GM23248 (cell line): ENCODE measurements around the gene DDX43. TPM values are rescaled to one million over a fixed set of nuclear protein-coding genes. Genes with fewer than 3 reads are reported as not detected.

Source experiments
- DNase-seq: peaks from one replicate; pipeline ENCODE4 v3.0.0-alpha.2; 2015
- H2AFZ ChIP-seq: fragments of 200-600 bp; sonication (generic); 2 replicates; pipeline ENCODE4 v1.6.1; 2016; ENCODE audit warnings: antibody characterized with exemption
- H3F3A ChIP-seq: fragments of 200-600 bp; sonication (generic); 2 replicates; pipeline ENCODE4 v1.6.1; 2016; ENCODE audit warnings: mild to moderate bottlenecking, antibody characterized with exemption, mixed run types; ENCODE audit not compliant: insufficient read depth
- H3K27ac ChIP-seq: fragments of 200-600 bp; sonication (generic); 2 replicates; pipeline ENCODE4 v1.5.1; 2016; ENCODE audit warnings: mild to moderate bottlenecking
- H3K27me3 ChIP-seq: fragments of 200-600 bp; sonication (generic); replicated peaks from 2 replicates; pipeline ENCODE4 v1.6.1; 2016; ENCODE audit warnings: mild to moderate bottlenecking; ENCODE audit not compliant: insufficient read depth
- H3K36me3 ChIP-seq: fragments of 200-600 bp; sonication (generic); 2 replicates; pipeline ENCODE4 v1.6.1; 2016; ENCODE audit warnings: low read depth, mild to moderate bottlenecking
- H3K4me1 ChIP-seq: fragments of 200-600 bp; sonication (generic); 2 replicates; pipeline ENCODE4 v1.6.1; 2016; ENCODE audit warnings: mild to moderate bottlenecking; ENCODE audit not compliant: insufficient read depth
- H3K4me2 ChIP-seq: fragments of 200-600 bp; sonication (generic); one replicate; pipeline ENCODE4 v1.6.1; 2016; ENCODE audit warnings: mild to moderate bottlenecking; ENCODE audit not compliant: unreplicated experiment
- H3K4me3 ChIP-seq: fragments of 200-600 bp; sonication (generic); 2 replicates; pipeline ENCODE4 v1.5.1; 2016; ENCODE audit warnings: mild to moderate bottlenecking
- H3K79me2 ChIP-seq: fragments of 200-600 bp; sonication (generic); 2 replicates; pipeline ENCODE4 v1.6.1; 2016; ENCODE audit warnings: mild to moderate bottlenecking; ENCODE audit not compliant: insufficient read depth
- H3K9ac ChIP-seq: fragments of 200-600 bp; sonication (generic); 2 replicates; pipeline ENCODE4 v1.6.1; 2016; ENCODE audit warnings: mild to moderate bottlenecking
- H3K9me2 ChIP-seq: fragments of 200-600 bp; sonication (generic); 2 replicates; pipeline ENCODE4 v1.6.1; 2016; ENCODE audit warnings: mixed run types, mild to moderate bottlenecking, moderate library complexity; ENCODE audit not compliant: insufficient read depth
- H3K9me3 ChIP-seq: fragments of 200-600 bp; sonication (generic); one replicate; pipeline ENCODE4 v1.6.1; 2017; ENCODE audit warnings: low read depth
- H4K20me1 ChIP-seq: fragments of 200-600 bp; sonication (generic); 2 replicates; pipeline ENCODE4 v1.6.0; 2016; ENCODE audit not compliant: insufficient read depth
- EZH2 ChIP-seq: fragments of 200-600 bp; sonication (generic); IDR thresholded peaks from 2 replicates; pipeline ENCODE4 v1.6.1; 2018; ENCODE audit warnings: antibody characterized with exemption, mild to moderate bottlenecking; ENCODE audit not compliant: insufficient read depth, poor library complexity, severe bottlenecking
- EZH2phosphoT487 ChIP-seq: fragments of 200-600 bp; sonication (generic); IDR thresholded peaks from 2 replicates; pipeline ENCODE4 v1.6.1; 2018; ENCODE audit warnings: antibody characterized with exemption, moderate library complexity, mild to moderate bottlenecking, low read depth; ENCODE audit not compliant: insufficient read depth
- WGBS, 2 experiments: methylation state at CpG; one replicate each; pipeline ENCODE4 v1.1.6; 2015 to 2017; ENCODE audit warnings: low lambda C conversion rate in 2 of 2, low coverage in 1 of 2; ENCODE audit errors: missing lambda C conversion rate in 2 of 2; 5-methylcytosine and 5-hydroxymethylcytosine counted together
- in situ Hi-C: fragments of 300-500 bp; cut with MboI; formaldehyde crosslinking; loops from 2 replicates; pipeline ENCODE4 v1.15.0; 2020
- polyA plus RNA-seq: library from polyadenylated mRNA; unstranded; fragments of >200 nt; fragmentation: Nextera tagmentation; extraction: Ambion mirVana; gene quantifications from 2 replicates; pipeline ENCODE4 v1.2.1, GENCODE V29; 2016
- total RNA-seq: library from RNA; depleted of rRNA; stranded (reverse); fragments of >200 nt; shearing (Covaris generic); gene quantifications from 2 replicates; pipeline ENCODE4 v1.2.3, GENCODE V29; 2014

Gene DDX43
- total and polyA plus RNA-seq, 2 experiments from 2014 or later = 0.11 to 0.38 TPM

- no peak overlapping the region for H3K4me3 ChIP-seq
- H3F3A ChIP-seq = no peaks in the 10 kb centered on the region
- H3K9me3 ChIP-seq = no peaks in the 10 kb centered on the region
- H3K9me2 ChIP-seq = no peaks in the 10 kb centered on the region
- 84% methylated on average over 3 of the region's 3 CpGs for WGBS, 2 experiments
- H2AFZ ChIP-seq = no peak overlapping the region
- H3K36me3 ChIP-seq = no peaks in the 10 kb centered on the region; the same call in none of the 2 replicates
- no peak overlapping the region for H3K4me2 ChIP-seq
- in situ Hi-C loops = no loop called here
- no peaks in the 10 kb centered on the region for H4K20me1 ChIP-seq
- H3K9ac ChIP-seq = no peak overlapping the region
- H3K4me1 ChIP-seq = no peaks in the 10 kb centered on the region
- no peaks in the 10 kb centered on the region for H3K79me2 ChIP-seq
- no peak for TF ChIP-seq EZH2
- H3K27me3 ChIP-seq = no peaks in the 10 kb centered on the region
- DNase-seq = no peak
- no peak overlapping the region for H3K27ac ChIP-seq
Measured at GRCh38 chr6:73435236-73435635, 40.6 kb downstream of the DDX43 start.

- 97 to 98% methylated on average over 3 of the region's 3 CpGs for WGBS, 2 experiments
- in situ Hi-C loops = no loop called here
- no peak for TF ChIP-seq EZH2phosphoT487
- Histone ChIP-seq H3K9ac (no peak overlapping the region), H3K4me3 (no peak overlapping the region), H3K9me2 (no peaks in the 10 kb centered on the region), H3K27ac (no peak overlapping the region), H3K79me2 (peaks cover 17% of the 10 kb centered on the region), H3K36me3 (peaks cover 12% of the 10 kb centered on the region), H3K9me3 (no peaks in the 10 kb centered on the region), H3F3A (no peaks in the 10 kb centered on the region), H2AFZ (no peak overlapping the region), H3K4me2 (no peak overlapping the region), H3K27me3 (no peaks in the 10 kb centered on the region), H3K4me1 (no peaks in the 10 kb centered on the region), H4K20me1 (no peaks in the 10 kb centered on the region)
- no peak for DNase-seq
Measured at GRCh38 chr6:73443555-73443954, 48.9 kb downstream of the DDX43 start.

GRCh38 chr6:73451223-73452106 lies 56.8 kb downstream of the DDX43 start:
- no peaks in the 10 kb centered on the region; the same call in 1 of the 2 replicates for H3K36me3 ChIP-seq
- H3K9ac ChIP-seq = peak overlapping the region; percentile 83
- TF ChIP-seq EZH2phosphoT487 (no peak), EZH2 (no peak)
- H3K4me1 ChIP-seq = 0 out of 2 replicates have a peak, but pooled peaks cover 5% of the 10 kb centered on the region
- H2AFZ ChIP-seq = peak overlapping the region; percentile 96
- H3K27ac ChIP-seq = peak overlapping the region; percentile 68
- H3F3A ChIP-seq = no peaks in the 10 kb centered on the region
- peak overlapping the region; percentile 98 for H3K4me2 ChIP-seq
- H3K27me3 ChIP-seq = no peaks in the 10 kb centered on the region
- in situ Hi-C loops = no loop called here
- DNase-seq = peak; percentile 76
- H3K9me3 ChIP-seq = no peaks in the 10 kb centered on the region
- H4K20me1 ChIP-seq = no peaks in the 10 kb centered on the region
- peaks cover 54% of the 10 kb centered on the region for H3K79me2 ChIP-seq
- 1 to 3% methylated on average over 73 to 74 of the region's 79 CpGs for WGBS, 2 experiments
- H3K9me2 ChIP-seq = no peaks in the 10 kb centered on the region
- H3K4me3 ChIP-seq = peak overlapping the region; percentile 79

- in situ Hi-C loops = no loop called here
- TF ChIP-seq EZH2phosphoT487 (no peak), EZH2 (no peak)
- H3K9me3 ChIP-seq = no peaks in the 10 kb centered on the region
- peaks cover 54% of the 10 kb centered on the region for H3K79me2 ChIP-seq
- H3K4me1 ChIP-seq = 0 out of 2 replicates have a peak, but pooled peaks cover 5% of the 10 kb centered on the region
- peak within 1 kb of the TSS; percentile 79 for H3K4me3 ChIP-seq
- no peaks in the 10 kb centered on the region for H4K20me1 ChIP-seq
- peak within 1 kb of the TSS; percentile 68 for H3K27ac ChIP-seq
- peak within 1 kb of the TSS; percentile 83 for H3K9ac ChIP-seq
- H2AFZ ChIP-seq = peak within 1 kb of the TSS; percentile 96
- H3K9me2 ChIP-seq = no peaks in the 10 kb centered on the region
- peak; percentile 83 for DNase-seq
- no peaks in the 10 kb centered on the region for H3K27me3 ChIP-seq
- 2 to 3% methylated on average over 23 of the region's 23 CpGs for WGBS, 2 experiments
- peak within 1 kb of the TSS; percentile 98 for H3K4me2 ChIP-seq
- no peaks in the 10 kb centered on the region; the same call in 1 of the 2 replicates for H3K36me3 ChIP-seq
- H3F3A ChIP-seq = no peaks in the 10 kb centered on the region
Measured at GRCh38 chr6:73452107-73452461, 57.5 kb downstream of the DDX43 start, which contains the start of gene CGAS. CGAS (minus strand) TSS chr6:73452297; CDS start chr6:73452181, 116 bp downstream.
